Measurements from ENCODE around the gene SLC16A11. TPM values are rescaled to one million over a fixed set of nuclear protein-coding genes. Genes with fewer than 3 reads are reported as not detected.
"Not testable (repeated sequence)": the region's sequence is repeated elsewhere in the genome, so short reads cannot be mapped to it uniquely, and the experiment has no call there.

The SLC16A11 gene
- total RNA-seq, 1 donor from 2014 or later = 4.5 TPM

DNA sequence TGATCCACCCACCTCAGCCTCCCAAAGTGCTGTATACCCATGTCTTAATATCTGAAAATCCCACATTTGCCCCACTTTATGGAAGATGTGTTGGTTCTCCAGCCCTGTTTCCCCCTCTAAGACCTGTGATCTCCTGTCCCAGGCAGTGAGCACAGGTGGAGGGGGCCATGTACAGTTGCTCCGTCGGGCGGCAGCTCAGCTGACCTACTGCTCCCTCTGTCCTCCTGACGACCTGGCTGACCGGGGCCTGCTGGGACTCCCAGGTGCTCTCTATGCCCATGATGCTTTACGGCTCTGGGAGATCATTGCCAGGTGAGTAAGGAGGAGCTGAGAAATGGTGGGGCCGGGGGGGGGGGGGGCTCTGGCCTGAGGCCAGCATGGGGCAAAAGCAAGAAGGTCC is 38.2 kb downstream of the SLC16A11 start:
- no peak for DNase-seq (ENCODE audit: low spot score)

GRCh38 chr17:7004398-7005253 is 39.3 kb downstream of the SLC16A11 start:
- no peak for DNase-seq (ENCODE audit: low spot score)

DNA sequence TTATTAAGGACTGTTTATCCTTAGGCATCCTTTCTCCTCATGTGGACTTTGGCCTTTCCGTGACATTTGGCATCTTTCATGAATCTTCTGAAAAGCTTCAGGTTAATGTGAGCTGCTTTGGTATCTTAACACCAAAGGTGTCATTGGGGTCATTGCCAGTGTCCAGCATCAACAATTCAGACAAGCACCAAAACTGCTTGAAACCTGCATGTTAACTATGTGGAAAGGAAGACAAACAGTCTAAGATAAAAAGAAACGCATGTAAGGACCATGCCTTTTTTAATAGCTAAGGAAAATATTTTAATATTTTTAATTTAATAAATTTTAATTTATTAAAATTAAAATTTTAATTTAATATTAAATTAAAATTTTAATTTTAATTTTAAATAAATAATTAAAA is 40.1 kb downstream of the SLC16A11 start:
- no peak for DNase-seq (ENCODE audit: low spot score)

GRCh38 chr17:7002288-7003047 is 41.4 kb downstream of the SLC16A11 start:
- no peak for DNase-seq (ENCODE audit: low spot score)

GRCh38 chr17:7001318-7001961 is 42.5 kb downstream of the SLC16A11 start:
- DNase-seq (ENCODE audit: low spot score) = no peak

DNA sequence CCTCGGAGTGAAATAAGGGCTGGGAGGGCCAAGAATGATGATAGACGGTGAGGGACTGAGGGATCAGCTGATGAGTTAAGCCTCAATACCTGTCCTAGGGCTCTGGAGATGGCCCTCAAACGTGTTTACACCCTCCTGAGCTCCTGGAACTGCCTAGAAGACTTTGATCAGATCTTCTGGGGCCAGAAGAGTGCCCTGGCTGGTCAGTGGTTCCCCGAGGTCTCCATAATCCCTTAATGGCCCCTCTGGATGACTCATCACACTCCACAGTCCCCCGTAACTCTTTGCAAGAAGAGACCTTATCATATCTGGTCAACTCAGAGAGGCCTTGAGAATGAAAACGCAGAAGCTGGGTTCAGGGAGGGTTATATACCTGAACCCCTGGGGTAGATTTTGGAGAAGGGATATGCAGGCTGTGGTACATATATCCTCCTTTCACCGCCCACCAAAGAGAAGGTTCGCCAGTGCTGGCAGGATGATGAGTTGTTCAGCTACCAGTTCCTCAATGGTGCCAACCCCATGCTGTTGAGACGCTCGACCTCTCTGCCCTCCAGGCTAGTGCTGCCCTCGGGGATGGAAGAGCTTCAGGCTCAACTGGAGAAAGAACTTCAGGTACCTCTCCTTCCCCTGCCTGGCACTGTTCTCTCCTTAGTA is 44.9 kb downstream of the SLC16A11 start:
- DNase-seq (ENCODE audit: low spot score) = no peak

- no peak for DNase-seq (ENCODE audit: low spot score)
These were observed 46.7 kb downstream of the SLC16A11 start for GRCh38 chr17:6997171-6997570.

DNA sequence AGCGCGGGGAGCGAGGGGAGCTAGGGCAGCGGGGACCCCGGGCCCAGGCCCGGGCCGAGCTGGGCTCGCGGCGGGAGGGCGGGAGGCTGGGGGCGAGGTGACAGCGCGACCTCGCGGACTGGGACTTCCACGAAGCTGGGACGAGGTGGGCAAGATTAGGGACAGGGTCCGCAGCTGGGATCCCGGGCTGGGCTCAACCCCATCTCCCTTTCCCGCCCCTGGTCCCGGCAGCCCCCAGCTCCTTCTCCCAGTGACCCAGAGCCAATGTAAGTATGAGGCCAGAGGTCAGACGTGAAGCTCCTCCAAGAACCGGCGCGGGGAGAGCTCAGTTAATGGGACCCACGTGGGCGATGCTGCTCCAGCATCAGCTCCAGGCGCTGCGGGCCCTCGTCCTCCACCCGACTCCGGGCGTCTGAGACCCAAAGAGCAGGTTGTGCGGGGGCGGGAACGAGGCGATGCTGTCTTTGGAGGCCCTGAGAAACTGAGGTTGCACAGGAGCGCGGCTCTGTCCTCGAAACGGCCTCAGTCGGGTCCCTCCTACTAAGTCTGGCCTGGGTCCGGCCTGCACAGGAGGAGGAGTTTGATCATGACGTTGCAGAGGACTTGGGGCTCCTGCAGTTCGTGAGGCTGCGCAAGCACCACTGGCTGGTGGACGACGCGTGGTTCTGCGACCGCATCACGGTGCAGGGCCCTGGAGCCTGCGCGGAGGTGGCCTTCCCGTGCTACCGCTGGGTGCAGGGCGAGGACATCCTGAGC is 47.5 kb downstream of the SLC16A11 start:
- no peak for DNase-seq (ENCODE audit: low spot score)

- no peak for DNase-seq (ENCODE audit: low spot score)
These were observed 48.2 kb downstream of the SLC16A11 start, which contains the start of gene ALOX12 for GRCh38 chr17:6995500-6996255. TSS of gene ALOX12 (plus strand) at chr17:6996049. CDS start at chr17:6996118, 69 bp downstream.

- DNase-seq (ENCODE audit: low spot score) = no peak
These were observed 49.1 kb downstream of the SLC16A11 start for GRCh38 chr17:6994666-6995256.

GRCh38 chr17:6994118-6994598 is 49.7 kb downstream of the SLC16A11 start:
- DNase-seq (ENCODE audit: low spot score) = no peak

DNA sequence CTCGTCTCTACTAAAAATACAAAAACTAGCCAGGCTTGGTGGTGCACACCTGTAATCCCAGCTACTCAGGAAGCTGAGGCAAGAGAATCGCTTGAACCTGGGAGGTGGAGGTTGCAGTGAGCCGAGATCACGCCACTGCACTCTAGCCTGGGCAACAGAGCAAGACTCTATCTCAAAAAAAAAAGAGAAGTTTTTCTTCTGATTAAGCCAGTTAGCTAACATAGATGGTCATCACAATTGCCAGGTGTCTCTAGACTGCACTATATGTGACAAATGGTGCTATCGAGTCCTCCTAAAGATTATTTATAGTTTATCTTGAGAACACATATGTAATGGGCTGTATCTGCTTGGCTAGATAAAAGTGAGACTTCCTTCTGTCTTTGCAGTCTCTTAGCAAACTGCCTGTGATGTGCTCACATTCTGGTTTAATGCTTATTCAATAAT is 50.3 kb downstream of the SLC16A11 start:
- DNase-seq (ENCODE audit: low spot score) = not testable (repeated sequence)

Other genes starting within 250 kb of the SLC16A11 start
- gene TEKT1, start 212.4 kb downstream of the SLC16A11 start, total RNA-seq = not detected
- not detected for gene ALOX12, start 48.0 kb downstream of the SLC16A11 start, total RNA-seq
- 228 TPM for gene RNASEK, start 31.5 kb downstream of the SLC16A11 start, total RNA-seq
- gene BCL6B, start 21.0 kb downstream of the SLC16A11 start, total RNA-seq = 6.2 TPM
- 44.4 TPM for gene SLC16A13, start 8.1 kb downstream of the SLC16A11 start, total RNA-seq
- 8.3 TPM for gene CLEC10A, start 36.2 kb upstream of the SLC16A11 start, total RNA-seq
- 45.5 TPM for gene ASGR2, start 70.7 kb upstream of the SLC16A11 start, total RNA-seq
- 5.0 TPM for gene ASGR1, start 135.3 kb upstream of the SLC16A11 start, total RNA-seq
- 36.5 TPM for gene DLG4, start 175.7 kb upstream of the SLC16A11 start, total RNA-seq
- 914 TPM for gene ACADVL, start 175.8 kb upstream of the SLC16A11 start, total RNA-seq
- gene DVL2, start 190.4 kb upstream of the SLC16A11 start, total RNA-seq = 60.9 TPM
- gene PHF23, start 195.4 kb upstream of the SLC16A11 start, total RNA-seq = 32.3 TPM
- 587 TPM for gene GABARAP, start 198.4 kb upstream of the SLC16A11 start, total RNA-seq
- gene CTDNEP1, start 207.6 kb upstream of the SLC16A11 start, total RNA-seq = 107 TPM
- 47.9 TPM for gene ELP5, start 208.1 kb upstream of the SLC16A11 start, total RNA-seq
- 248 TPM for gene CLDN7, start 218.4 kb upstream of the SLC16A11 start, total RNA-seq
- 7.6 TPM for gene SLC2A4, start 237.6 kb upstream of the SLC16A11 start, total RNA-seq